HepG2 (cell line): ENCODE results near the gene MSH3. TPM values are rescaled to one million over a fixed set of nuclear protein-coding genes. Genes with fewer than 3 reads are reported as not detected.

Experiments used
- ATAC-seq: fragments of 200-7000 bp; cut with Tn5 transposase; 3 replicates; pipeline ENCODE4 v1.9.1; 2020; ENCODE audit warnings: mild to moderate bottlenecking, moderate library complexity
- BruUV-seq: library from RNA; stranded (reverse); fragments of 400-500 nt; replicated peaks from 2 replicates; lab custom pipeline; 2021; lab: Mats Ljungman, UMichigan
- CTCF ChIA-PET: fragments of 300-600 bp; formaldehyde crosslinking; extraction: SDS; loops from one replicate; lab custom pipeline; 2021; ENCODE audit warnings: low total read pairs, inconsistent platforms, low intra/inter-chr PET ratio; lab: Yijun Ruan, JAX
- POLR2A ChIA-PET: fragments of 350-600 bp; sonication (Branson Sonifier 250); formaldehyde crosslinking; loops from one replicate; lab custom pipeline; 2020; ENCODE audit warnings: antibody characterized with exemption, inconsistent platforms; lab: Yijun Ruan, JAX
- DNase-seq: peaks from one replicate; pipeline ENCODE4 v3.0.0-alpha.2; 2015; ENCODE audit warnings: low spot score
- FAIRE-seq: peaks from 3 replicates; lab custom pipeline; 2011; peaks lifted over from hg19 to GRCh38; lab: Jason Lieb, UNC
- H2AFZ ChIP-seq: one replicate; pipeline ENCODE4 v1.6.1; 2011; ENCODE audit warnings: low read length, inconsistent platforms
- H3K27ac ChIP-seq: fragments of 300-600 bp; 3 replicates; pipeline ENCODE4 v1.8.0; 2011; ENCODE audit warnings: mixed run types, mild to moderate bottlenecking, mixed read lengths, low read length, inconsistent platforms; ENCODE audit not compliant: insufficient read depth; ENCODE audit errors: extremely low read length
- H3K27me3 ChIP-seq, 2 experiments: fragments of 200-600 bp in 1 of 2; 2 replicates in 1 of 2; 3 replicates in 1 of 2; pipeline versions ENCODE4 v1.6.0 to v1.8.0; 2011; ENCODE audit warnings: low read length in 2 of 2, mild to moderate bottlenecking in 2 of 2, moderate library complexity in 2 of 2, inconsistent platforms in 1 of 2; ENCODE audit not compliant: insufficient read depth in 2 of 2, control insufficient read depth in 1 of 2
- H3K36me3 ChIP-seq, 2 experiments: fragments of 200-600 bp in 1 of 2; replicated peaks in 1 of 2; 2 replicates in 1 of 2; 3 replicates in 1 of 2; pipeline versions ENCODE4 v1.5.1 to v1.8.0; 2011; ENCODE audit warnings: low read length in 2 of 2, inconsistent platforms in 1 of 2; ENCODE audit not compliant: insufficient read depth in 2 of 2, control insufficient read depth in 1 of 2
- H3K4me1 ChIP-seq: 2 replicates; pipeline ENCODE4 v1.5.1; 2012; ENCODE audit warnings: low read length, inconsistent platforms; ENCODE audit not compliant: insufficient read depth
- H3K4me2 ChIP-seq: 2 replicates; pipeline ENCODE4 v1.6.0; 2011; ENCODE audit warnings: low read depth, low read length, inconsistent platforms
- H3K4me3 ChIP-seq, 3 experiments: fragments of 200-600 bp in 1 of 3; sonication (generic), shearing (Covaris generic) in 1 of 3; replicated peaks in 1 of 3; 2 replicates each; pipeline ENCODE4 v1.5.1; 2011 to 2016; ENCODE audit warnings: low read length in 3 of 3, inconsistent platforms in 2 of 3, low read depth in 2 of 3, mild to moderate bottlenecking in 2 of 3, control low read depth in 1 of 3, mixed read lengths in 1 of 3; ENCODE audit not compliant: insufficient read depth in 1 of 3
- H3K79me2 ChIP-seq: one replicate; pipeline ENCODE4 v1.6.1; 2011; ENCODE audit warnings: low read length, inconsistent platforms; ENCODE audit not compliant: insufficient read depth
- H3K9ac ChIP-seq: 2 replicates; pipeline ENCODE4 v1.6.0; 2011; ENCODE audit warnings: mild to moderate bottlenecking, low read depth, low read length, inconsistent platforms; ENCODE audit not compliant: insufficient read depth
- H3K9me3 ChIP-seq: 2 replicates; pipeline ENCODE4 v1.5.1; 2012; ENCODE audit warnings: mild to moderate bottlenecking, low read length
- H4K20me1 ChIP-seq: 2 replicates; pipeline ENCODE4 v1.6.0; 2011; ENCODE audit warnings: inconsistent platforms, mild to moderate bottlenecking, low read length, moderate library complexity; ENCODE audit not compliant: insufficient read depth
- EEA1 ChIP-seq: sonication (generic); formaldehyde crosslinking; IDR thresholded peaks from 2 replicates; pipeline ENCODE4 v1.5.1; 2020; ENCODE audit warnings: mild to moderate bottlenecking, missing genetic modification reagents, borderline replicate concordance
- ELK4 ChIP-seq: sonication (generic); formaldehyde crosslinking; IDR thresholded peaks from 2 replicates; pipeline ENCODE4 v1.9.0; 2021; ENCODE audit warnings: missing genetic modification reagents, borderline replicate concordance
- GABPA ChIP-seq, 2 experiments: IDR thresholded peaks; 2 replicates each; pipeline ENCODE4 v1.6.1; 2011 to 2016; ENCODE audit warnings: low read depth in 2 of 2, low read length in 1 of 2, missing biosample characterization in 1 of 2, missing genetic modification characterization in 1 of 2
- MAFF ChIP-seq: IDR thresholded peaks from 2 replicates; pipeline ENCODE4 v1.6.1; 2011; ENCODE audit warnings: low read depth, low read length, improper control_type of control experiment
- MAFK ChIP-seq, 2 experiments: IDR thresholded peaks in 1 of 2; conservative IDR thresholded peaks in 1 of 2; 2 replicates each; pipeline ENCODE4 v1.6.1; 2011; ENCODE audit warnings: improper control_type of control experiment in 2 of 2, low read length in 2 of 2
- NR3C1 ChIP-seq: sonication (generic); formaldehyde crosslinking; IDR thresholded peaks from 2 replicates; pipeline ENCODE4 v1.4.0; 2020; ENCODE audit warnings: missing genetic modification reagents
- SETDB1 ChIP-seq: sonication (generic); formaldehyde crosslinking; IDR thresholded peaks from 2 replicates; pipeline ENCODE4 v1.5.1; 2020; ENCODE audit warnings: missing genetic modification reagents, mild to moderate bottlenecking, borderline replicate concordance
- SIX4 ChIP-seq: sonication (generic); formaldehyde crosslinking; IDR thresholded peaks from 2 replicates; pipeline ENCODE4 v1.4.0; 2020; ENCODE audit warnings: missing genetic modification reagents
- ZNF264 ChIP-seq: sonication (generic); formaldehyde crosslinking; IDR thresholded peaks from 2 replicates; pipeline ENCODE4 v1.4.0; 2020; ENCODE audit warnings: missing genetic modification reagents
- ZNF720 ChIP-seq: sonication (generic); formaldehyde crosslinking; IDR thresholded peaks from 2 replicates; pipeline ENCODE4 v1.4.0; 2020; ENCODE audit warnings: missing genetic modification reagents
- WGBS: methylation state at CpG from one replicate; pipeline ENCODE4 v1.1.6; 2017; ENCODE audit warnings: low lambda C conversion rate; 5-methylcytosine and 5-hydroxymethylcytosine counted together
- in situ Hi-C: cut with HindIII; loops from 2 replicates; pipeline ENCODE4 v1.10.0; 2017; ENCODE audit warnings: low pct_unique_long_range_greater_than_20kb; ENCODE audit not compliant: extremely low pct_ligation_motif_present
- intact Hi-C: fragments of 100-400 bp; cut with micrococcal nuclease; formaldehyde crosslinking; loops from one replicate; pipeline ENCODE4 v1.10.0; 2022; ENCODE audit not compliant: unreplicated experiment
- polyA plus RNA-seq, 8 experiments: library from polyadenylated mRNA; depleted of rRNA in 3 of 8; stranded (reverse) in 7 of 8; unstranded in 1 of 8; fragments of >200 nt; fragmentation: Illumina TruSeq in 4 of 8; extraction: Trizol in 4 of 8; gene quantifications; 2 replicates each; pipeline versions ENCODE4 v1.2.1 to v1.2.3, GENCODE V29; 2011 to 2016; ENCODE audit warnings: low read depth in 4 of 8, missing spikeins in 1 of 8, mixed read lengths in 1 of 8; ENCODE audit not compliant: insufficient read depth in 1 of 8
- total RNA-seq, 5 experiments: library from RNA; depleted of rRNA; stranded (reverse); fragments of >200 nt; fragmentation: Illumina TruSeq; extraction: Trizol; gene quantifications; 2 replicates each; pipeline ENCODE4 v1.2.3, GENCODE V29; 2016; ENCODE audit warnings: low read depth in 1 of 5

The MSH3 gene
- total and polyA plus RNA-seq, 2 of the 13 experiments (the other 11 are each of a cell fraction or from before 2014, with no cell fraction given) = 4.0 to 16.4 TPM

GRCh38 chr5:80725446-80725845, 71.0 kb downstream of the MSH3 start:
- in situ Hi-C loops (no loop called here), intact Hi-C loops (no loop called here)
- ATAC-seq = no peak
- peaks cover 4 to 37% of the 10 kb centered on the region in 2 experiments for H3K36me3 ChIP-seq
- no peak for FAIRE-seq
- H3K79me2 ChIP-seq = no peaks in the 10 kb centered on the region
- 96% methylated on average over 6 of the region's 6 CpGs for WGBS
- POLR2A ChIA-PET = no interaction called here
- H3K4me3 ChIP-seq = no peak overlapping the region
- no peak for DNase-seq
- H3K9ac ChIP-seq = no peak overlapping the region
- TF ChIP-seq ELK4 (CRISPR knock-in tag) (no peak), ZNF264 (CRISPR knock-in tag) (no peak), MAFF (peak; percentile 21; the same call in 1 of the 2 replicates), SIX4 (no peak), SETDB1 (CRISPR knock-in tag) (no peak), GABPA (IDR thresholded peaks at IDR 0.05; ENCODE audit: low read depth, low read length) (no peak), GABPA (CRISPR knock-in tag; IDR thresholded peaks at IDR 0.05; ENCODE audit: low read depth) (no peak), EEA1 (CRISPR knock-in tag) (no peak), NR3C1 (no peak), ZNF720 (CRISPR knock-in tag) (no peak), MAFK (conservative IDR thresholded peaks at IDR 0.05 in 1 of 2, IDR thresholded peaks at IDR 0.05 in 1 of 2; ENCODE audit: low read length in 2 of 2) (peak; percentile 11 to 45; a peak in 2 of 4 replicates)
- no TSS peak for BruUV-seq
- H4K20me1 ChIP-seq = no peaks in the 10 kb centered on the region
- H2AFZ ChIP-seq = no peak overlapping the region
- no peak overlapping the region for H3K27ac ChIP-seq
- peaks cover 3% of the 10 kb centered on the region; the same call in 1 of the 2 replicates for H3K9me3 ChIP-seq
- H3K4me1 ChIP-seq = no peaks in the 10 kb centered on the region
- CTCF ChIA-PET = no interaction called here
- H3K27me3 ChIP-seq = no peaks in the 10 kb centered on the region
- no peak overlapping the region for H3K4me2 ChIP-seq
